Fibroblast of skin of scalp (primary cell): ENCODE data around the gene CNIH2.

Source experiments
- DNase-seq: peaks from one replicate; pipeline ENCODE4 v3.0.0-alpha.2; 2013

Gene CNIH2

DNA sequence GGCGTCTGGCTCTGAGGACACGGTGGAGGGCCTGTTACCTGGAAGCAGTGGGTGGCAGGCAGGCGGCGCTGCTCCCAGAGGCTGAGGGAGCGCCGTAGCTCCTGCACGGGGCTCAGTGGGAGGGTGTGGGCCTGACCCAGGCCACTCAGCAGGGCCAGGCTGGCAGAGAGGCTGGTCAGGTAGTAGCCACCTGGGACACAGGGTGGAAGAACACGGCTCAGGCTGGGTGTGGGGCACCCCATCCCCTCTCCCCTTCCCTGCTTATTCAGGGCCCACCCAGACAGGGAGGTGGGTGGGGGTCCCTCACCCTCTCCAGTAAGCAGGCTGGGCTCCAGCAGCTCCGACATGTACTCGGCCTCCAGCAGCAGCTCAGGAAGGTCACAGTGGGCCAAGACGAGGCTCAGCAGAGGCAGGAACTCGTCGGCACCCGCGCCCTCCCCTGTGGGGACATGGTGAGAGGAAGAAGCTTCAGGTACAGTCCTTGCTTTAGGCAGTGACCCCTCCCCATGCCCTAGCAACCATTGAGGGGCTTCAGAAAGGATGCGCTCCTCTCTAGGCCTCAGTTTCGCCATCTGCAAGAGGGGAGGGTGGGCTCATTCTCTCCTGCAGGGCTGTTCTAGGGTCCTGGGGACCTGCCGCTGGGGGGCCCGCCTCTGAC lies 55.4 kb downstream of the CNIH2 start:
- no peak for DNase-seq
